Vagina (tissue), 2 donors: ENCODE results near the gene CHMP4B. TPM values are rescaled to one million over a fixed set of nuclear protein-coding genes. Genes with fewer than 3 reads are reported as not detected.

ENCODE experiments used
- DNase-seq, 2 donors: peaks; one replicate each; pipeline ENCODE4 v3.0.0-alpha.2; 2017; ENCODE audit errors: extremely low spot score in 2 of 2
- H3K27ac ChIP-seq: fragments of 200-600 bp; sonication (generic); one replicate; pipeline ENCODE4 v1.5.1; 2019
- H3K27me3 ChIP-seq: fragments of 200-600 bp; sonication (generic); one replicate; pipeline ENCODE4 v1.5.1; 2019
- H3K36me3 ChIP-seq, 2 donors: fragments of 200-600 bp; sonication (generic); one replicate each; pipeline ENCODE4 v1.5.1; 2017 to 2019
- H3K4me1 ChIP-seq: fragments of 200-600 bp; sonication (generic); one replicate; pipeline ENCODE4 v1.5.1; 2019
- H3K4me3 ChIP-seq, 2 donors: fragments of 200-600 bp; sonication (generic); 1 replicate in 1 of 2; 2 replicates in 1 of 2; pipeline ENCODE4 v1.5.1; 2016 to 2019
- H3K9me3 ChIP-seq: fragments of 200-600 bp; sonication (generic); one replicate; pipeline ENCODE4 v1.5.1; 2019
- POLR2A ChIP-seq, 2 donors: fragments of 450-650 bp; IDR thresholded peaks; one replicate each; pipeline ENCODE4 v1.6.1; 2017; ENCODE audit warnings: antibody characterized with exemption in 2 of 2, mild to moderate bottlenecking in 2 of 2, moderate library complexity in 2 of 2
- POLR2AphosphoS5 ChIP-seq, 2 donors: sonication (generic); formaldehyde crosslinking; IDR thresholded peaks; one replicate each; pipeline ENCODE4 v1.9.0; 2017; ENCODE audit warnings: antibody characterized with exemption in 2 of 2, mild to moderate bottlenecking in 2 of 2, low read depth in 1 of 2; ENCODE audit not compliant: insufficient read depth in 1 of 2
- intact Hi-C: fragments of 100-400 bp; cut with DNase I; formaldehyde crosslinking; loops from one replicate; pipeline ENCODE4 v1.15.1; 2023
- total RNA-seq: library from RNA; depleted of rRNA; stranded (reverse); fragments of >200 nt; gene quantifications from one replicate; pipeline ENCODE4 v1.2.3, GENCODE V29; 2016
- TF ChIP-seq, protein P1 (sequence below), 3 experiments: fragments of 450-650 bp in 2 of 3; fragments of 200-600 bp in 1 of 3; sonication (generic) in 1 of 3; IDR thresholded peaks; one replicate each; pipeline ENCODE4 v1.5.1; 2017 to 2019; ENCODE audit warnings: antibody characterized with exemption in 3 of 3, mild to moderate bottlenecking in 2 of 3, moderate library complexity in 2 of 3

Gene CHMP4B
- total RNA-seq, 1 donor from 2014 or later, result 95.5 TPM

DNA sequence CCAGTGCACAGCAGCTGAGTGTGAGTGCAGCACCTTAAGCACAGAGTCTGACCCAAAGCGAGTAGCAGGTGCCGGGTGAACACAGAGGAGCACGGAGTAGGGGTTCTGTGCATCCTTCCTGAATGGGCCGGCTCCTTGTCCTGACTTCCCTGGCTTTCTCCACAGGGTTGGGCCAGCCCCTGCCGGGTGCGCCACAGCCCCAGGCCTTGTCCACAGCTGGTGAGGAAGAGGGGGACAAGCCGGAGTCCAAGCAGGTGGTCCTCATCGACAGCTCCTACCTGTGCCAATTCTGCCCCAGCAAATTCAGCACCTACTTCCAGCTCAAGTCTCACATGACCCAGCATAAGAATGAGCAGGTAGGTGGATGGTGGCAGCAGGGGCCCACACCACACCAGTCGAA is 44.5 kb upstream of the CHMP4B start:
- intact Hi-C loops, result no loop called here
- Histone ChIP-seq H3K27me3 (no peaks in the 10 kb centered on the region), H3K9me3 (no peaks in the 10 kb centered on the region), H3K36me3 (peaks cover 0 to 20% of the 10 kb centered on the region in 2 donors), H3K27ac (no peak overlapping the region), H3K4me1 (no peaks in the 10 kb centered on the region), H3K4me3 (no peak overlapping the region)
- no peak for TF ChIP-seq POLR2A (IDR thresholded peaks at IDR 0.05)
- TF ChIP-seq, protein P1, sequence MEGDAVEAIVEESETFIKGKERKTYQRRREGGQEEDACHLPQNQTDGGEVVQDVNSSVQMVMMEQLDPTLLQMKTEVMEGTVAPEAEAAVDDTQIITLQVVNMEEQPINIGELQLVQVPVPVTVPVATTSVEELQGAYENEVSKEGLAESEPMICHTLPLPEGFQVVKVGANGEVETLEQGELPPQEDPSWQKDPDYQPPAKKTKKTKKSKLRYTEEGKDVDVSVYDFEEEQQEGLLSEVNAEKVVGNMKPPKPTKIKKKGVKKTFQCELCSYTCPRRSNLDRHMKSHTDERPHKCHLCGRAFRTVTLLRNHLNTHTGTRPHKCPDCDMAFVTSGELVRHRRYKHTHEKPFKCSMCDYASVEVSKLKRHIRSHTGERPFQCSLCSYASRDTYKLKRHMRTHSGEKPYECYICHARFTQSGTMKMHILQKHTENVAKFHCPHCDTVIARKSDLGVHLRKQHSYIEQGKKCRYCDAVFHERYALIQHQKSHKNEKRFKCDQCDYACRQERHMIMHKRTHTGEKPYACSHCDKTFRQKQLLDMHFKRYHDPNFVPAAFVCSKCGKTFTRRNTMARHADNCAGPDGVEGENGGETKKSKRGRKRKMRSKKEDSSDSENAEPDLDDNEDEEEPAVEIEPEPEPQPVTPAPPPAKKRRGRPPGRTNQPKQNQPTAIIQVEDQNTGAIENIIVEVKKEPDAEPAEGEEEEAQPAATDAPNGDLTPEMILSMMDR (IDR thresholded peaks at IDR 0.05), result no peak
- no peak for TF ChIP-seq POLR2AphosphoS5 (IDR thresholded peaks at IDR 0.05; ENCODE audit: insufficient read depth in 1 of 2, low read depth in 1 of 2)
- no peak for DNase-seq

- no peaks in the 10 kb centered on the region for H3K4me1 ChIP-seq
- no peak for DNase-seq
- no peak overlapping the region for H3K4me3 ChIP-seq
- intact Hi-C loops, result no loop called here
- no peaks in the 10 kb centered on the region for H3K27me3 ChIP-seq
- H3K36me3 ChIP-seq, result peaks cover 0 to 20% of the 10 kb centered on the region in 2 donors
- H3K27ac ChIP-seq, result no peak overlapping the region
- TF ChIP-seq POLR2A (IDR thresholded peaks at IDR 0.05) (no peak), POLR2AphosphoS5 (IDR thresholded peaks at IDR 0.05; ENCODE audit: insufficient read depth in 1 of 2, low read depth in 1 of 2) (no peak)
- TF ChIP-seq, protein P1 (IDR thresholded peaks at IDR 0.05), result no peak
- no peaks in the 10 kb centered on the region for H3K9me3 ChIP-seq
These were observed 43.4 kb upstream of the CHMP4B start for GRCh38 chr20:33767777-33768138.

- Histone ChIP-seq H3K4me3 (no peak overlapping the region), H3K27me3 (no peaks in the 10 kb centered on the region), H3K36me3 (peaks cover 0 to 20% of the 10 kb centered on the region in 2 donors), H3K27ac (no peak overlapping the region), H3K4me1 (no peaks in the 10 kb centered on the region), H3K9me3 (no peaks in the 10 kb centered on the region)
- DNase-seq, result no peak
- no peak for TF ChIP-seq POLR2AphosphoS5 (IDR thresholded peaks at IDR 0.05; ENCODE audit: insufficient read depth in 1 of 2, low read depth in 1 of 2)
- TF ChIP-seq POLR2A (IDR thresholded peaks at IDR 0.05), result no peak
- TF ChIP-seq, protein P1 (IDR thresholded peaks at IDR 0.05), result no peak
- intact Hi-C loops, result no loop called here
These were observed 42.1 kb upstream of the CHMP4B start for GRCh38 chr20:33769043-33769442.

GRCh38 chr20:33770005-33770404 is 41.1 kb upstream of the CHMP4B start:
- H3K27ac ChIP-seq, result no peak overlapping the region
- no peaks in the 10 kb centered on the region for H3K27me3 ChIP-seq
- no peak overlapping the region for H3K4me3 ChIP-seq
- no peaks in the 10 kb centered on the region for H3K4me1 ChIP-seq
- H3K36me3 ChIP-seq, result peaks cover 0 to 20% of the 10 kb centered on the region in 2 donors
- intact Hi-C loops, result no loop called here
- no peak for DNase-seq
- no peaks in the 10 kb centered on the region for H3K9me3 ChIP-seq
- TF ChIP-seq, protein P1 (IDR thresholded peaks at IDR 0.05), result no peak
- TF ChIP-seq POLR2AphosphoS5 (IDR thresholded peaks at IDR 0.05; ENCODE audit: insufficient read depth in 1 of 2, low read depth in 1 of 2) (no peak), POLR2A (IDR thresholded peaks at IDR 0.05) (no peak)

DNA sequence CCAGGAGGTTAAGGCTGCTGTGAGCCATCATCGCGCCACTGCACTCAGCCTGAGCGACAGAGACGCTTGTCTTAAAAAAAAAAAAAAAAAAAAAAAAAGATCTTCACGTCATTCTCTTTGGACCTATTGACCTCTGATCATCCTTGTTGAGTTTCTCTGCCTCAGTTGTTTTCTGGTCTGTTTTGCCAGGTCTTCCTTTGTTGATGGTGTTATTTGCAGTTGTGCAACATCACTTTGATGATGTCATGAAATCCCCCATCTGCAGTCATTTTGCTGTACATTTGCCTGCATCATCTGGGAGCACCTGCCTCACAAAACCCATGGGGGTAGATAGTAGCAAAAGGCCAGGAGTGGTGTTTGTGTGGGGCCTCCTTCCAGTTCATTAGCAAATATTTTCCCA is 39.2 kb upstream of the CHMP4B start:
- Histone ChIP-seq H3K9me3 (no peaks in the 10 kb centered on the region), H3K4me1 (no peaks in the 10 kb centered on the region), H3K4me3 (no peak overlapping the region), H3K27me3 (no peaks in the 10 kb centered on the region), H3K27ac (no peak overlapping the region), H3K36me3 (peaks cover 0 to 15% of the 10 kb centered on the region in 2 donors)
- TF ChIP-seq POLR2AphosphoS5 (IDR thresholded peaks at IDR 0.05; ENCODE audit: insufficient read depth in 1 of 2, low read depth in 1 of 2) (no peak), POLR2A (IDR thresholded peaks at IDR 0.05) (no peak)
- TF ChIP-seq, protein P1 (IDR thresholded peaks at IDR 0.05), result no peak
- no peak for DNase-seq
- intact Hi-C loops, result no loop called here
